ENCODE results near the gene CENPS.
"Not testable (repeated sequence)": the region's sequence is repeated elsewhere in the genome, so short reads cannot be mapped to it uniquely, and the experiment has no call there.

Gene CENPS

GRCh38 chr1:10418741-10419140 is 11.5 kb upstream of the CENPS start:
- not testable (repeated sequence) for DNase-seq (ENCODE audit: low read depth in 2 of 2, low spot score in 1 of 2)

DNA sequence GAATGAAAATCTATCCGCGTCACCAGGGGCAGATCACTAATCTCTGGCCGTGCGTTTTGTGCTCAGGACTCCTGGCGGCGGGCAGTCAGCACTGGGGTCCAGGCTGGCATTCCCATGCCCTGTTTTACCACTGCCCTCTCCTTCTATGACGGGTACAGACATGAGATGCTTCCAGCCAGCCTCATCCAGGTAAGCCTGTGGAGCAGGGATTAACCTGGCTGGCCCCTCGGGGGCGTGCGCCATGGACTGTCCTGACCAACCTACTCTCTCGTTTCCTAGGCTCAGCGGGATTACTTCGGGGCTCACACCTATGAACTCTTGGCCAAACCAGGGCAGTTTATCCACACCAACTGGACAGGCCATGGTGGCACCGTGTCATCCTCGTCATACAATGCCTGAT is 10.9 kb upstream of the CENPS start:
- DNase-seq (ENCODE audit: low read depth in 2 of 2, low spot score in 1 of 2): no peak

DNA sequence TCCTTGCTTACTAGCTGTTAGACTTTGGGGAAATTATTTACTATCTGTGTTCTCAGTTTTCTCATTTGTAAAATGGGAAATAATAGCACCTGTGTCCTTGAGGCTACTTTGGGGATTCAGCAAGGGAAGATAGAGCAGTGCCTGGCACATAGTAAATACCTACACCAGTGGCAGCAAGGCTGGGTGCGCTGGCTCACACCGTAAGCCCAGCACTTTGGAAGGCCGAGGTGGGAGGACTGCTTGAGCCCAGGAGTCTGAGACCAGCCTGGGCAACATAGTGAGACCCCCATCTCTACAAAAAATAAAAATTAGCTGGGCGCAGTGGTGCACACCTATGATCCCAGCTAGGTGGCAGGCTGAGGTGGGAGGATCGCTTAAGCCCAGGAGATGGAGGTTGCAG is 8.6 kb upstream of the CENPS start:
- DNase-seq (ENCODE audit: low read depth in 2 of 2, low spot score in 1 of 2): no peak

DNA sequence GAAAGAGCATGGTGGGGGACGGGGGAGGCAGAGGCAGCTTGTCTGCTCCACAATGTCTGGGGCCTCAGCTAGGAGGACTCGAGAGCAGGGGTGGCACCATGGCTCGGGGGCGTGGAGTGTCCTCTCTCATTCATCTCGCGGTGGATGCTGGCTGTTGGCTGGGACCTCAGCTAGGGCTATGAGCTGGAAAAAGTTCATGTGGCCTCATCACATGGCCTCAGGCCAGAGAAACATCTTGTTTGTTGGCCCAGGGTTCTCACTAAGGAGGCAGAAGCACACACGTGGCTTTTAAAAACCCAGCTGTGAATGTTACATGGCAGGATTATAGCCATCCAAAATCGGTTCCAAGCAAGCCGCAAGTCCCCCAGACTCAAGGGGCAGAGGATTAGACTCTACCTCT is 6.2 kb upstream of the CENPS start:
- no peak for DNase-seq (ENCODE audit: low read depth in 2 of 2, low spot score in 1 of 2)

DNA sequence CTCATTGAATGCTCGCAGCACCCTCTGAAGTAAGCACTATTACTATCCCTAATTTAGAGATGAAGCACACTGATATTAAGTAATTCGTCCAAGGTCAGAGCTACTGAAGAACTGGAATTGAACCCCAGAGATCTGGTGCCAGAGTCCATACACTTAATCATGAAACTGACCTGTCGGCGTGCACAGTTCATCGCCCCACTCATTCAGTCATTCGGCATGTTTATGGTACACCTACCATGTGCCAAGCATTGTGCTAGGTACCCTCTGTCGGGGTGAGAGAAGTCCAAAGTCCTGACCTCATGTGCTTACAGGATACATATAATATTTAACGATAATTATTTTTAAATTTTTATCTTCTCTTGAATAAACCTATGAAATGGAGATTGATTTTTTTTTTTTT is 5.6 kb upstream of the CENPS start:
- no peak for DNase-seq (ENCODE audit: low read depth in 2 of 2, low spot score in 1 of 2)

- not testable (repeated sequence) for DNase-seq (ENCODE audit: low read depth in 2 of 2, low spot score in 1 of 2)
These were observed 4.3 kb upstream of the CENPS start for GRCh38 chr1:10425826-10426534.

GRCh38 chr1:10426535-10426848 is 3.7 kb upstream of the CENPS start:
- not testable (repeated sequence) for DNase-seq (ENCODE audit: low read depth in 2 of 2, low spot score in 1 of 2)

DNA sequence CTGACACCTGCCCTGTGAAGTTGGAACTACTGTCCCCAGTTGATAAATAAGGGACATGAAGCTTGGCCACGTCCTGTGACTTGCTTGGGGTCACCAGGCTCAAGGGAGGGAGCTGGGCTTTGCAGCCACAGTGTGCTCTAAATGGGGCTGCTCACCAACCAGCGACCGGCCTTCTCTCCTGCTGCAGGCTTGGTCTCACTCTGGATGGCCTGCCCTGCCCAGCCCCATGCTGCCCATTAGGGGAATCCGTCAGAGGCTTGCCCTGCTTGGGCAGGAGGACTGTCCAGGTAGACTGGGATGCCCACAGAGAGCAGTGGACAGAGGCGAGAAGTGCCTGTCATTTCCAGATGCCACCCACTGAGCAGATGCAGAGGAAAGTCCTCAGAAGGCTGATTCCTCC is 1.2 kb upstream of the CENPS start:
- DNase-seq (ENCODE audit: low read depth in 2 of 2, low spot score in 1 of 2): no peak

GRCh38 chr1:10429868-10430215 is 391 bp upstream of the CENPS start:
- DNase-seq (ENCODE audit: low read depth in 2 of 2, low spot score in 1 of 2): no peak

DNA sequence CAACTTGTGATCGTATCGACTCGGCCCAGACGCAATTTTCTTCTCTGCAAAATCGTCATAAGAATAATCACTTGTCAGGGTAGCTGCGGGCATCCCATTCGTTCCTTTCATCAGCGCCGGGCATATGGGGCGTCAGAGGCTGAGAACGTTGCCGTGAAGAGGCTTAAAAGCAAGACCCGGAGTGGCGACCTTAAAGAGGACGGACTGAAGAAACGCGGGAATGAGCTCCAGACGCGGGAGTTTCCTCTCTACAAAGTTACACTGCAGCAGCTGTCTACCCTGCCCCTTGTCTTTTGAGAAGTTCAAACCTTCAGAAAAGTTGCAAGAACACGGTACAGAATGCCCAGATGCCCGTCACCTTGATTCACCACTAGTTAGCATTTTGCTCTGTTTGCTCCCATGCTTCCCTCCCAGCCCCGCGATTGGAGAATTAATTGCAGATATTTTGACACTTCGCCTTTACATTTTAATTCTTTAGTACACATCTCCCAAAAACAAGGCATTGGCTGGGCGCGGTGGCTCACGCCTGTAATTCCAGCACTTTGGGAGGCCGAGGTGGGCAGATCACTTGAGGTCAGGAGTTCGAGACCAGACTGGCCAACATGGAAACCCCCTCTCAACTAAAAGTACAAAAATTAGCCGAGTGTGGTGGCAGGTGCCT is 967 bp downstream of the CENPS start:
- DNase-seq (ENCODE audit: low read depth in 2 of 2, low spot score in 1 of 2): no peak

GRCh38 chr1:10432910-10433700 is 2.9 kb downstream of the CENPS start:
- no peak for DNase-seq (ENCODE audit: low read depth in 2 of 2, low spot score in 1 of 2)

DNA sequence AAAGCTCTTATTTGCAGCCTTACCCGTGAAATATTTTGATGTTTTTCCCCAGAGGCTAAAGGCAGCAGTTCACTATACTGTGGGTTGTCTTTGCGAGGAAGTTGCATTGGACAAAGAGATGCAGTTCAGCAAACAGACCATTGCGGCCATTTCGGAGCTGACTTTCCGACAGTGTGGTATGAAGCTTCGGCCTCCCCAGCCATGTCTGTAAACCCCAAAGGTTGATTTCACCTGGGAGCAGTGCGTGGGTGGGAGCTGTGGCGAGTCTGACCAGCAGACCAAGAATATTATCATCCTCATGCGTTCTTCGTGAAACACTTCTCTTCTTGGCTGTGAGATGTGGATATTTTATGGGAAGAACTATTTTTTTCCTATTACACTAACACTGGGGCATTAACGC is 3.6 kb downstream of the CENPS start:
- DNase-seq (ENCODE audit: low read depth in 2 of 2, low spot score in 1 of 2): no peak

DNA sequence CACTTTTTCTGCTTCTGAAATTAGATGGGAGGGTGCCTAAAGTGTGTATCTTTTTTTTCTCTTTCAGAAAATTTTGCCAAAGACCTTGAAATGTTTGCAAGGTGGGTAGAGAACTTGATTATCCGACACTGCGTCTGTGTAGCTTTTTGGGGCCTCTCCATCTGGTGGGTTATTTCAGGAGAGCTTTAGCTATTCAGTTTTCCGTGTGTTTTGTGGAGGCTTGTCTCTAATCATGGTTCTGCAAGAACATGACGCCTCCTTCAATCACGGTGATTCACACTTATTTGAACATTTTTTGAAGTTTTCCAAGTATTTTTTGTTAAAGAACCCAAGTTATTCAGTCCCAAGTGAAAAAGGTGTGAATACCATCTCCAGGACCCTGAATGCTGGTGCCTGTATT is 4.4 kb downstream of the CENPS start:
- no peak for DNase-seq (ENCODE audit: low read depth in 2 of 2, low spot score in 1 of 2)

GRCh38 chr1:10437052-10437451 is 6.8 kb downstream of the CENPS start:
- no peak for DNase-seq (ENCODE audit: low read depth in 2 of 2, low spot score in 1 of 2)

GRCh38 chr1:10438677-10439163 is 8.5 kb downstream of the CENPS start:
- no peak for DNase-seq (ENCODE audit: low read depth in 2 of 2, low spot score in 1 of 2)

- no peak for DNase-seq (ENCODE audit: low read depth in 2 of 2, low spot score in 1 of 2)
These were observed 10.1 kb downstream of the CENPS start for GRCh38 chr1:10440305-10440704.

DNA sequence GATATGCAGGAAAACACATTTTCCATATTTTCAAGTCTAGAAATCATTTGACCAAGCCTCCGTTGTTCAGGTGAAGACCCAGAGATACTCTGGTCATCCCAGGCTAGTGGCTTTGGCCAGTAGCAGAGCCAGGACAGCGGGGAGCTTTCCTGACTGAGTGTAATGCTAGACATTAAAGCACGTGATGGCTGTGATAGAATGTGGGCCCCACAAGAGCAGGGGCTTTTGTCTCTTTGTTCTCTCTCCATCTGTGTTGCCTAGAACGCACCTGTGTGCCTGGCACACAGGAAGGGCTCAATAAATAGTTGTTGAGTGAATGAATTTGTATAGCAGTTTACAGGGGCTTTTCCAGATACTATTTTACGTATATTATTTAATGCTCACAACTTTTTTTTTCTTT is 10.6 kb downstream of the CENPS start:
- no peak for DNase-seq (ENCODE audit: low read depth in 2 of 2, low spot score in 1 of 2)

GRCh38 chr1:10444248-10444647 is 14.0 kb downstream of the CENPS start:
- DNase-seq (ENCODE audit: low read depth in 2 of 2, low spot score in 1 of 2): no peak

DNA sequence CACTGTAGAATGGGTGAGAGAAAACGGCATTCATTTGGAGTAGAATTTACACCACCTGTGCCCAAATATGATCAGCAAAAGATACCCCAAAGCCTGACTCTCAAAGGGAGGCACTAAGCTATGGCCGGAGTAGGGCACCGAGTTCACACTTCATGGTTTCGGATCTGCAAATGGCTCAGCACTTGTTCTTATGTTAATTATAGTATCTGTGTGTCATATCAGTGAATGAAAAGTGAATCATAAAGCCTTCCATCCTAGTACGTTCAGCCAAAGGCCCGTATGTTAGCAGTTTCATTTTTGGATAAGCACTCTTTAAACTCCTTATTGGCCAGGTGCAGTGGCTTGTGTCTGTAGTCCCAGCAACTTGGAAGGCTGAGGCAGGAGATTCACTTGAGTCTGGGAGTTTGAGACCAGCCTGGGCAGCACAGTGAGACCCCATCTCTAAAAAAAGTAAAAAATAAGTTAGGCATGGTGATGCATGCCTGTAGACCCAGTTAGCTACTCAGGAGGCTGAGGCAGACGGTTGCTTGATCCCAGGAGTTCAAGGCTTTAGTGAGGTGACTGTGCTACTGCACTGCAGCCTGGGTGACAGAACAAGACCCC is 14.7 kb downstream of the CENPS start:
- DNase-seq (ENCODE audit: low read depth in 2 of 2, low spot score in 1 of 2): no peak

DNA sequence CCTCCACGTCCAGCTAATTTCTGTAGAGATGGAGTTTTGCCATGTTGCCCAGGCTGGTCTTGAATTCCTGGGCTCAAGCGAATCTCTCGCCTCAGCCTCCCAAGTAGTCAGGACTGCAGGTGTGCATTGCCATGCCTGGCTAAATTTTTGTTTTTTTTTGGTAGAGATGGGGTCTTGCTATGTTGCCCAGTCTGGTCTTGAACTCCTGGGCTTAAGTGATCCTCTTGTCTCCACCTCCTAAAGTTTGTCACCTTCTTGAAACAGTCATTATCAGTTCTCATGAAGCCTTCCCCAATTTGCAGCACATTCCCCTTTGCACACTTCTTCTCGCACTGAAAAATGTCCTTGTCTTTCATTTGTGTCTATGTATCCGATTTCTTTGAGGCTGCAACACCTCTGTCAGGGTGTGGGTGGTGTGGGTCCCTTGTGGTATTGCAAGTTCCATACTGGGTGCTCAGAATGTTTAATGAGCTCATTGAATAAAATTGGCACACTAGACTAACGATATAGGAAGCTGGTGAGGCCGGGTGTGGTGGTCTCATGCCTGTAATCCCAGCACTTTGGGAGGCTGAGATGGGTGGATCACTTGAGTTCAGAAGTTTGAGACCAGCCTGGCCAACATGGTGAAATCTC is 16.7 kb downstream of the CENPS start:
- DNase-seq (ENCODE audit: low read depth in 2 of 2, low spot score in 1 of 2): no peak

GRCh38 chr1:10449751-10450150 is 19.5 kb downstream of the CENPS start, which contains the start of gene CORT:
Gene CORT (plus strand): TSS chr1:10450031. CDS start chr1:10450224, 193 bp downstream.
- DNase-seq (ENCODE audit: low read depth in 2 of 2, low spot score in 1 of 2): no peak
